Esophagus muscularis mucosa (tissue), 4 donors: ENCODE measurements around the gene LRRC14B. TPM values are rescaled to one million over a fixed set of nuclear protein-coding genes. Genes with fewer than 3 reads are reported as not detected.

Experiments
- DNase-seq: peaks from one replicate; pipeline ENCODE4 v3.0.0-alpha.2; 2017; ENCODE audit errors: extremely low spot score
- H3K27ac ChIP-seq, 4 donors: fragments of 200-600 bp; sonication (generic); replicated peaks in 1 of 4; 1 replicate in 3 of 4; 2 replicates in 1 of 4; pipeline ENCODE4 v1.5.1; 2016 to 2019; ENCODE audit warnings: mild to moderate bottlenecking in 1 of 4
- H3K27me3 ChIP-seq, 4 donors: fragments of 200-600 bp; sonication (generic); one replicate each; pipeline versions ENCODE4 v1.5.1 to v1.6.0; 2016 to 2019
- H3K36me3 ChIP-seq, 4 donors: fragments of 200-600 bp; sonication (generic); one replicate each; pipeline ENCODE4 v1.5.1; 2016 to 2019
- H3K4me1 ChIP-seq, 4 donors: fragments of 200-600 bp; sonication (generic); one replicate each; pipeline ENCODE4 v1.5.1; 2016 to 2019
- H3K4me3 ChIP-seq, 4 donors: fragments of 200-600 bp; sonication (generic); 1 replicate in 2 of 4; 2 replicates in 2 of 4; pipeline ENCODE4 v1.5.1; 2016 to 2019; ENCODE audit warnings: mild to moderate bottlenecking in 4 of 4, moderate library complexity in 1 of 4
- H3K9me3 ChIP-seq, 4 donors: fragments of 200-600 bp; sonication (generic); 1 replicate in 3 of 4; 2 replicates in 1 of 4; pipeline ENCODE4 v1.5.1; 2016 to 2019
- CTCF ChIP-seq, 3 experiments: fragments of 200-600 bp in 2 of 3; fragments of 450-650 bp in 1 of 3; sonication (generic) in 2 of 3; IDR thresholded peaks; one replicate each; pipeline ENCODE4 v1.5.1; 2017 to 2019; ENCODE audit warnings: antibody characterized with exemption in 3 of 3, mild to moderate bottlenecking in 2 of 3, moderate library complexity in 1 of 3
- EP300 ChIP-seq: sonication (generic); formaldehyde crosslinking; IDR thresholded peaks from one replicate; pipeline ENCODE4 v1.6.1; 2017; ENCODE audit warnings: antibody characterized with exemption
- POLR2A ChIP-seq: fragments of 450-650 bp; IDR thresholded peaks from one replicate; pipeline ENCODE4 v1.6.1; 2017; ENCODE audit warnings: antibody characterized with exemption, moderate library complexity, mild to moderate bottlenecking, low read depth
- POLR2AphosphoS5 ChIP-seq, 2 donors: sonication (generic); formaldehyde crosslinking; IDR thresholded peaks; one replicate each; pipeline ENCODE4 v1.6.1; 2017; ENCODE audit warnings: antibody characterized with exemption in 2 of 2
- WGBS: methylation state at CpG from one replicate; pipeline ENCODE4 v1.1.5; 2018; 5-methylcytosine and 5-hydroxymethylcytosine counted together
- intact Hi-C: fragments of 100-400 bp; cut with DNase I; formaldehyde crosslinking; loops from one replicate; pipeline ENCODE4 v1.15.1; 2023
- total RNA-seq, 4 donors: library from RNA; depleted of rRNA; stranded (reverse); fragments of >200 nt; gene quantifications; one replicate each; pipeline versions ENCODE4 v1.1.0 to v1.2.1, GENCODE V29; 2016

Gene LRRC14B
- total RNA-seq, 4 donors from 2014 or later: not detected

GRCh38 chr5:155651-156410, 35.5 kb upstream of the LRRC14B start:
- H3K4me1 ChIP-seq: no peaks in the 10 kb centered on the region
- TF ChIP-seq POLR2A (no peak), CTCF (IDR thresholded peaks at IDR 0.05) (no peak), EP300 (no peak), POLR2AphosphoS5 (IDR thresholded peaks at IDR 0.05) (no peak)
- H3K9me3 ChIP-seq: no peaks in the 10 kb centered on the region
- H3K27ac ChIP-seq: no peak overlapping the region
- H3K4me3 ChIP-seq: no peak overlapping the region
- intact Hi-C loops: no loop called here
- H3K36me3 ChIP-seq: no peaks in the 10 kb centered on the region
- peaks cover 0 to 31% (median 0%) of the 10 kb centered on the region in 4 donors for H3K27me3 ChIP-seq
- 90% methylated on average over 12 of the region's 23 CpGs for WGBS
- no peak for DNase-seq

GRCh38 chr5:156411-157072, 34.8 kb upstream of the LRRC14B start:
- Histone ChIP-seq H3K4me1 (no peaks in the 10 kb centered on the region), H3K27me3 (peaks cover 0 to 37% (median 0%) of the 10 kb centered on the region in 4 donors), H3K9me3 (no peaks in the 10 kb centered on the region), H3K4me3 (no peak overlapping the region), H3K27ac (no peak overlapping the region), H3K36me3 (no peaks in the 10 kb centered on the region)
- TF ChIP-seq POLR2A (no peak), EP300 (no peak), CTCF (IDR thresholded peaks at IDR 0.05) (no peak), POLR2AphosphoS5 (IDR thresholded peaks at IDR 0.05) (no peak)
- no peak for DNase-seq
- intact Hi-C loops: no loop called here
- 90% methylated on average over 7 of the region's 17 CpGs for WGBS

- H3K36me3 ChIP-seq: no peaks in the 10 kb centered on the region
- TF ChIP-seq POLR2AphosphoS5 (IDR thresholded peaks at IDR 0.05) (no peak), EP300 (no peak), CTCF (IDR thresholded peaks at IDR 0.05) (no peak), POLR2A (no peak)
- peaks cover 0 to 37% (median 0%) of the 10 kb centered on the region in 4 donors for H3K27me3 ChIP-seq
- H3K4me1 ChIP-seq: no peaks in the 10 kb centered on the region
- H3K4me3 ChIP-seq: no peak overlapping the region
- 90% methylated on average over 12 of the region's 12 CpGs for WGBS
- DNase-seq: no peak
- intact Hi-C loops: no loop called here
- no peak overlapping the region for H3K27ac ChIP-seq
- H3K9me3 ChIP-seq: no peaks in the 10 kb centered on the region
These were observed 34.1 kb upstream of the LRRC14B start for GRCh38 chr5:157126-157715.

GRCh38 chr5:157801-158200, 33.5 kb upstream of the LRRC14B start:
- intact Hi-C loops: no loop called here
- Histone ChIP-seq H3K27ac (no peak overlapping the region), H3K9me3 (no peaks in the 10 kb centered on the region), H3K36me3 (no peaks in the 10 kb centered on the region), H3K4me1 (no peaks in the 10 kb centered on the region), H3K27me3 (peaks cover 0 to 41% (median 0%) of the 10 kb centered on the region in 4 donors), H3K4me3 (no peak overlapping the region)
- 89% methylated on average over 10 of the region's 11 CpGs for WGBS
- no peak for DNase-seq
- TF ChIP-seq EP300 (no peak), POLR2AphosphoS5 (IDR thresholded peaks at IDR 0.05) (no peak), CTCF (IDR thresholded peaks at IDR 0.05) (no peak), POLR2A (no peak)
